ENCODE data around the gene SMOC2.

SMOC2 gene

GRCh38 chr6:168624948-168625347, 184.0 kb downstream of the SMOC2 start:
- DNase-seq (ENCODE audit: low read depth), result no peak

DNA sequence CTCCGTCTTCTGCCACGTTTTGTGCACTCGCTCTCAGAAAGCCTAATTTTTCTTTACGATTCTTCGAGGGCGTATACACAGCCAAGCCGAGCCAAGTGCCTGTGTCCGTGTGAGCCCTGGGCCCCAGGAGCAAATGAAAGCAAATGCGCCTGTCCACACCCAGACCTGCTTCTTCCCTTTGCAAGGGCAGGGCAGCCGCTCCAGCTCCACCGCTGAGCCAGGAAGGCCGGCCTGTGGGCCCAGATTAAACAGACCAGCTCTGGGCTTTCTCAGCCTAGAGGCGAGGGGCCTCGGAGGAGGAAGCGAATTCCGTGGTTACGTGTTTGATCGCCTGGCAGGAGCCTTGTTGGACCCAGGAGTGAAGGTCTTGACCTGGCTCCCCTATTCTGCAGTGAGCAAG, 184.6 kb downstream of the SMOC2 start:
- DNase-seq (ENCODE audit: low read depth), result no peak

GRCh38 chr6:168626046-168626602, 185.1 kb downstream of the SMOC2 start:
- DNase-seq (ENCODE audit: low read depth), result no peak

DNA sequence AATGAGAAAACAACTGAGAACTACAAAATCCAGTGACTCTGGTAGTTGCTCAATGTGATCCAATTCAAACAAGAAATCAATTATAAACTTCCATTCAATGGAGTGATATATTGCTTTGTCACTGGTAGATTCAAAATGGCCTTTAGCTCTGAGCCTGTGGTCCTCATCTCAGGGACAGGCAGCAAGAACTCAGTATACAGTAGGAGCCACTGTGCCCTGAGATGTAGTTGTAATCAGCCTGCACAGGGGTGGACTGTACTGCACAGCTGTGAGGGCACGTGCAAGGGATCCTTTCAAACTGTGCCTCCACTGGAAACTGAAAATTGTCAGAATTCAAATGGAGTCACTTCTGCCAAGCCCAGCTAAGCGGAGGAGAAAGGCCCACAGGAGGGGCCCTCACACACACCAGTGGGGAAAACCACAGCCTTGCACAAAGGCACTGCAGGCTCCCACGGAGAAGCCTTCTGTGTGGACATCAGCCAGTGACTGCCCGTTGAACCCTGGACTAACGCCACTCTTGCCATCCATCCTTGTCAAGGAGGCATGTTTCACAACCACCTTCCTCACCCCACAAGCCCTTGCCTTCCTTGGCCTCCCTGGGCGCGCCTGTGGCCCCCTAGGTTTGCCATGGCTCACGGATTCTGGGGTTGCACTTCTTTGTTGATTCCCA, 186.7 kb downstream of the SMOC2 start:
- DNase-seq (ENCODE audit: low read depth), result no peak

- no peak for DNase-seq (ENCODE audit: low read depth)
These were observed 187.2 kb downstream of the SMOC2 start for GRCh38 chr6:168628176-168628553.

GRCh38 chr6:168628732-168629245, 187.8 kb downstream of the SMOC2 start:
- DNase-seq (ENCODE audit: low read depth), result no peak

DNA sequence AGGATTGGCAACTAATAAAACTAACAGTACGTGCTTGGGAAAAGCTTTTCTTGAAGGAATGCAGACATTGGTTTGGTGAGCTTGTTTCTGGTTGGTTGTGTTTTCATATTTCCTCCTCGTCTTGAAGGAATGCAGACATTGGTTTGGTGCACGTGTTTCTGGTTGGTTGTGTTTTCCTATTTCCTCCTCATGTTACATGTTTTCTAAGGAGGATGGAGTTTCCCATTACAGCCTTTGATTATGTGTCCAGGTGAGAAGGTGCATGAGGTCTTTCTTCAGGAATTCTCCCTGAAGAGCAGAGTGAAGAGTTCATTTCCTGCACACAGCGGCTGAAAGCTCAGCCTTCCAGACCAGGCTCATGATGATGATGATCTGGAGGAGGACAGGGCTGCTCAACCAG, 190.6 kb downstream of the SMOC2 start:
- DNase-seq (ENCODE audit: low read depth), result no peak

- DNase-seq (ENCODE audit: low read depth), result no peak
These were observed 191.7 kb downstream of the SMOC2 start for GRCh38 chr6:168632694-168633093.

DNA sequence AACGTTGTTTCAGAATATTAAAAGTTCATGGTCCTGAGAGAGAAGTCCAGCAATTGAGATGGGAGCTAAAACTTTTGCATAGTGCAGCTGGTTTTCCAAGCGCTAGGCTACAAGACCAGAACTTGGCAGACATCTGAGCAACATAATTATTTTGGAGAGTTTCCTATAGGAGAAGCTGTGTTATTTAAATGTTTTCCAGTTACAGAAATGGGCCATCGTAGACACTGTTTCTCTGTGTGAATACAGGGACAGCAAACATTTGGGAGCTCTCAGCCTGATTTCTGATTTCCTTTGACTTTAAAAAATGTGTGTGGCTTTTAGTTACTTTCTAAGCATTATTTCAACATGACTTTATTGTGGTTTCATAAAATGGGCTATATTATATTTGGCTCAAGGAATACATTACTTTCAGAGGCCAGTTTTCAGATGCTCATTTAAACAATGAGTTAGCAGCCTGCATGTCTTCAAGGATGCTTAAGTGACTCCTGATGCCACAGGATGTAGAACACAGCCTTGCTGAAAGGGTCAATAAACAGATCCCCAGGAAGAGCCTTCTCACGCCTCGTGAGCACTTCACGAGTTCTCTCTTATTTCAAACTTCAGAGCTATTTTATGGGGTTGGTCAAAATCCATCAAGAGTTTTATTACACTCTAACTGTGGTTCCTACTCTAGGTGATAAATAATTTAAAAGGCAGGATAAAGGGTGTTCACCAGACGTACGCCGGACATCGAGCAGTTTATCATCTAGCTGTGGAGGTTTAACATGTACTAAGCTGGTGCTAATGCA, 193.8 kb downstream of the SMOC2 start:
- DNase-seq (ENCODE audit: low read depth), result no peak

- no peak for DNase-seq (ENCODE audit: low read depth)
These were observed 195.4 kb downstream of the SMOC2 start for GRCh38 chr6:168636147-168637004.

GRCh38 chr6:168637834-168638233, 196.8 kb downstream of the SMOC2 start:
- DNase-seq (ENCODE audit: low read depth), result no peak

- DNase-seq (ENCODE audit: low read depth), result no peak
These were observed 197.7 kb downstream of the SMOC2 start for GRCh38 chr6:168638468-168639271.

DNA sequence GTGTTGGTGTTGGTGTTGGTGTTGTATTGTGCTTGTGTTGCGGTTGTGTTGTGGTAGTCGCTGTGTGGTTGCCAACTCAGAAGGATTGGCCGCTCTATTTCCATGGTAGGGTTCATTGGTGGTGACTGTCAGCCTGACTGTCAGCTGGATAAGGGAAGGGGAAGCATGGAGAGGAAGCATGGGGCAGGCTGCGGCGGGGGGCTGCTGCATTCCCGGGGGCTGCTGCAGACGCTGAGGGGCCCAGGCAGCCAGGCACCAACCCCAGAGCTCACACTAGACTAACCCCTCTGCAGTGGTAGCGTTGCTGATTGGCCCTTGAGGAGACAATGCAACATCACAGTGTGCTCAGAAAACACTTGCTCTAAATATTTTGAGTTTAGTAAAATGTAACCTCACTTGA, 199.2 kb downstream of the SMOC2 start:
- DNase-seq (ENCODE audit: low read depth), result no peak

GRCh38 chr6:168640768-168641167, 199.8 kb downstream of the SMOC2 start:
- DNase-seq (ENCODE audit: low read depth), result no peak

GRCh38 chr6:168641446-168641845, 200.5 kb downstream of the SMOC2 start:
- DNase-seq (ENCODE audit: low read depth), result no peak

GRCh38 chr6:168643401-168643800, 202.4 kb downstream of the SMOC2 start:
- DNase-seq (ENCODE audit: low read depth), result no peak

DNA sequence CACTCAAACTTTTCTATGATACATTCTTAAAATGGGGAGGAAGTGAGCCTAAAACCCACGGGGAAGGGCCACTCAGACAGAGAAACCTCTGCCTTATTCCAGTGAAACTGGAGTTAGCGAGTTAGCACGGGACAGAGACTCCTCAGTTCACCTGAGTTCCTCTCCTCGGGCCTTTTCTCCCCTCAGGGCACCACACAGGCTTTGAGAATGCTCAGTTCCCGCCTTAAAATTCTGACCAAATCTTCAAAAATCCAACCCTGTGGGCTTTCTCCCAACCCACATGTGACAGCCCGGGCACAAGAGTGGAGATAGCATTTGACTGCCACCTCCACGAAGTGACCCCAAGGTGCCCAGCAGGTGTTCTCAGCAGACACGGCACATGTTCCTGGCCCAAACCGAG, 204.3 kb downstream of the SMOC2 start:
- DNase-seq (ENCODE audit: low read depth), result no peak

DNA sequence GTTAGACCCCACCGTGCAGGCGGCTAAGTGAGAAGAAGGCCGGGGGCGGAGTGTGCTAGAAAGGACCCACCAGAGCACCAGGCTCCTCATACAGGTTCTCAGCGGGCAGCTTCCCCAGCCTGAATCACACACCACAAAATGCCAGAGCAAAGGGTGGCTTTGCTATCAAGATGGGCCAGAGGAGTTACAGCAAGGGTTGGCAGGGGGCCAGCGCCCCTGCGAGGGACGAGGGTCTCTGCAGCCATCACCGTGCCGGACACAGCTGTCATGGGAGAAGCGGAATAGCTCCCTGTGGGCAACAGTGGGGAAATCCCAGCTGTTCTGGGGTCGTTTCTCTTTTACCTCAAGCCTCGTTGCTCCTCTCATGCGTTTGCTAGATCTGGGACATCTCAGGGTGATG, 206.3 kb downstream of the SMOC2 start:
- DNase-seq (ENCODE audit: low read depth), result no peak

GRCh38 chr6:168648240-168649125, 207.5 kb downstream of the SMOC2 start:
- DNase-seq (ENCODE audit: low read depth), result no peak

GRCh38 chr6:168649209-168649608, 208.2 kb downstream of the SMOC2 start:
- DNase-seq (ENCODE audit: low read depth), result no peak
